GM19193 (cell line): ENCODE data around the gene TANGO6.

ENCODE experiments used
- POLR2A ChIP-seq: IDR thresholded peaks from 4 replicates; pipeline ENCODE4 v1.6.1; 2011; ENCODE audit not compliant: insufficient read depth, insufficient read length; ENCODE audit errors: extremely low read depth

The TANGO6 gene

GRCh38 chr16:68927018-68927417, 83.7 kb downstream of the TANGO6 start:
- no peak for TF ChIP-seq POLR2A

- TF ChIP-seq POLR2A, result no peak
Measured at GRCh38 chr16:68931196-68931595, 87.9 kb downstream of the TANGO6 start.

- no peak for TF ChIP-seq POLR2A
Measured at GRCh38 chr16:68934402-68934801, 91.1 kb downstream of the TANGO6 start.

GRCh38 chr16:68935008-68935407, 91.7 kb downstream of the TANGO6 start:
- TF ChIP-seq POLR2A, result no peak

- no peak for TF ChIP-seq POLR2A
Measured at GRCh38 chr16:68936736-68937631, 93.7 kb downstream of the TANGO6 start.

GRCh38 chr16:68939692-68940320, 96.5 kb downstream of the TANGO6 start:
- no peak for TF ChIP-seq POLR2A

- no peak for TF ChIP-seq POLR2A
Measured at GRCh38 chr16:68940816-68941215, 97.5 kb downstream of the TANGO6 start.

GRCh38 chr16:68943961-68944360, 100.6 kb downstream of the TANGO6 start:
- TF ChIP-seq POLR2A, result no peak

GRCh38 chr16:68948230-68948910, 105.0 kb downstream of the TANGO6 start:
- no peak for TF ChIP-seq POLR2A

- TF ChIP-seq POLR2A, result no peak
Measured at GRCh38 chr16:68951991-68952877, 108.9 kb downstream of the TANGO6 start.

- TF ChIP-seq POLR2A, result no peak
Measured at GRCh38 chr16:68954911-68955635, 111.7 kb downstream of the TANGO6 start.

GRCh38 chr16:68960910-68961309, 117.6 kb downstream of the TANGO6 start:
- TF ChIP-seq POLR2A, result no peak

GRCh38 chr16:68961778-68962402, 118.6 kb downstream of the TANGO6 start:
- no peak for TF ChIP-seq POLR2A

GRCh38 chr16:68969338-68969737, 126.0 kb downstream of the TANGO6 start:
- TF ChIP-seq POLR2A, result no peak

GRCh38 chr16:68972013-68972412, 128.7 kb downstream of the TANGO6 start:
- TF ChIP-seq POLR2A, result no peak
